ENCODE data around the gene ACVR2A. TPM values are rescaled to one million over a fixed set of nuclear protein-coding genes. Genes with fewer than 3 reads are reported as not detected.

The ACVR2A gene
- total RNA-seq, 1 donor, result 42.9 TPM

GRCh38 chr2:147884830-147885229 lies 40.0 kb downstream of the ACVR2A start:
- TF ChIP-seq CTCF (IDR thresholded peaks at IDR 0.05; ENCODE audit: insufficient read depth, low read length), result no peak
- no peak for DNase-seq (ENCODE audit: low read depth)

DNA sequence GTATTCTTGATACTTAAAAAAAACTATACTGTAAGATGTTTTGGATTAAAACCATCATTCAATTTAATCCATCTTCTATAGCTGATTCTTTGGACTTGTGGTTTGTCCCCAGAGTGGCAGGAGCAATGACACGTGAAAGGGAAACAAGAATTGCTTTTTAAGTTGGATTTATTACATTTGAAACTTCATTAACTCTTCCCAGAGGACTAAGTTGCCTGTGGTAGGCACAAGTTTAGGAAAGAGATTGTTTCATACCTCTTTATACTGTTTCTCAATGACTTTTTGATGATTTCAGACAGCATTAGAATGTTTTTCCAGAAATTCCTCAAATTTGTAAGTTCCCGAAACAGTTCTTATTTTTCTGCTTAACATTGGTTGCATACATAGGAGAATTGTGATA lies 41.3 kb downstream of the ACVR2A start:
- no peak for DNase-seq (ENCODE audit: low read depth)
- no peak for TF ChIP-seq CTCF (IDR thresholded peaks at IDR 0.05; ENCODE audit: insufficient read depth, low read length)
- no peak overlapping the region for H3K4me3 ChIP-seq (ENCODE audit: low read depth, low read length)

More at GRCh38 chr2:147884830-147885229, 40.0 kb downstream of the ACVR2A start:
- H3K4me3 ChIP-seq (ENCODE audit: low read depth, low read length), result no peak overlapping the region

DNA sequence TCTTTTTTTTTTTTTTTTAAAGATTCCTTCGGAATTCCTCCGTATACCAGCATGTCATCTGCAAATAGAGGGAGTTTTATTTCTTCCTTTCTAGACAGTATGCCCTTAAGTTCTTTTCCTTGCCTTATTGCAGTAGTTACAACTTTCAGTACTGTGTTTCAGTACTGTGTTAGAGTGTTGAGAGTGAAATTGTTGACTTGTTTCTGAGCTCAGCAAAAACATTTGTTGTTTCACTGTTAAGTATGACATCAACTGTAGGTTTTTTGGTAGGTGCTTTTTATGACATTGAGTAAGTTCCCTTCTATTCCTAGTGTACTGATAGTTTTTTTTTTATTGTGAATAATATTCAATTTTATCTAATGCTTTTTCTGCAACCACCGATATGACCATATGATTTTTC lies 43.9 kb downstream of the ACVR2A start:
- no peak for TF ChIP-seq CTCF (IDR thresholded peaks at IDR 0.05; ENCODE audit: insufficient read depth, low read length)
- DNase-seq (ENCODE audit: low read depth), result peak; percentile 15
- H3K4me3 ChIP-seq (ENCODE audit: low read depth, low read length), result no peak overlapping the region

DNA sequence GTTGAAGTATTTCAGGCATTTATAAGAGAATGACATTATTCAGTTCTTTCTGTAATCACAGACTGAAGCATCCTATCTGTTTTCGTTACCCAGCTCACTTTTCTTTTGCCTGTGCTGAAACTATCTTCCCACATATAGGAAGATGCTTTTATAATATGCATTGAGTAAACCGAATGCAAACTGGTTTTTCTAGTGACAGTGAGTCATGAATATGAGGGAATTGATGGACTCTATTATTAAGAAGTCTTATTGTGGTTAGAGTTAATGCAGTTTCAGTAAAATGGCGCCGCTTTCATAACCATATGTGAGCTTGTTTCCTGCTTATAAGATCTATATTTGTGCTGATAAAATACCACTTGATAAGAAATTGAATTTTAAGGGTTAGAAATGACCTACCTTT lies 59.2 kb downstream of the ACVR2A start:
- DNase-seq (ENCODE audit: low read depth), result no peak
- H3K4me3 ChIP-seq (ENCODE audit: low read depth, low read length), result no peak overlapping the region
- TF ChIP-seq CTCF (IDR thresholded peaks at IDR 0.05; ENCODE audit: insufficient read depth, low read length), result no peak

GRCh38 chr2:147909178-147909577 lies 64.3 kb downstream of the ACVR2A start:
- no peak for DNase-seq (ENCODE audit: low read depth)
- H3K4me3 ChIP-seq (ENCODE audit: low read depth, low read length), result no peak overlapping the region
- no peak for TF ChIP-seq CTCF (IDR thresholded peaks at IDR 0.05; ENCODE audit: insufficient read depth, low read length)

DNA sequence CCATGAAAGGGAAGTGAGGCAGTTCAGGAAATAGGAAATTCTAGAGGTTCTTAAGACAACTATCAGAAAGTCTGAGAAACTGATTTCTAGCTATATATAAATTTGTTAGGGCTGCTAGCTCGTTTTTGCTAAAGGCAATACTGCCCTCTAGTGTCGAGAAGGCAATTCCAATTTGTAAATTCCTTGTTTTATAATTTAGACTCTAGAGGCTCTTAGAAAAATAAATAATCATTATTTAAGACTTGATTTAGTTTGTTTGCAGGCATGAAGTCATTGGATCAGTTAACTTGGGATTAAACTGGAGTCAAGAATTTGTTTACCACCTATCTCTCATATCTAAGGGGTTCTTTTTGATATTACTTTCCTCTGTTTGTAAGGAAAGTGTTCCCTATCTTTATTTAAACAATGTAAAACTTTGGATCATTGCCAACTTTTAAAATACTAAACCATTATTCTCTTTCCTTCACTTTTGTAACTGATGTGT lies 66.2 kb downstream of the ACVR2A start:
- no peak overlapping the region for H3K4me3 ChIP-seq (ENCODE audit: low read depth, low read length)
- TF ChIP-seq CTCF (IDR thresholded peaks at IDR 0.05; ENCODE audit: insufficient read depth, low read length), result peak; percentile 66
- DNase-seq (ENCODE audit: low read depth), result peak; percentile 90
